HCT116 (cell line): ENCODE measurements around the gene ADD3.

ENCODE experiments used
- POLR2A ChIP-seq: IDR thresholded peaks from 2 replicates; pipeline ENCODE4 v1.7.0; 2011; ENCODE audit warnings: borderline replicate concordance; ENCODE audit not compliant: insufficient read depth, insufficient read length; ENCODE audit errors: extremely low read depth
- POLR2AphosphoS5 ChIP-seq: IDR thresholded peaks from 2 replicates; pipeline ENCODE4 v1.6.1; 2011; ENCODE audit warnings: mild to moderate bottlenecking, low read depth, low read length, moderate library complexity
- ZFX ChIP-seq: fragments of 450-650 bp; IDR thresholded peaks from 2 replicates; pipeline ENCODE4 v1.6.1; 2017

DNA sequence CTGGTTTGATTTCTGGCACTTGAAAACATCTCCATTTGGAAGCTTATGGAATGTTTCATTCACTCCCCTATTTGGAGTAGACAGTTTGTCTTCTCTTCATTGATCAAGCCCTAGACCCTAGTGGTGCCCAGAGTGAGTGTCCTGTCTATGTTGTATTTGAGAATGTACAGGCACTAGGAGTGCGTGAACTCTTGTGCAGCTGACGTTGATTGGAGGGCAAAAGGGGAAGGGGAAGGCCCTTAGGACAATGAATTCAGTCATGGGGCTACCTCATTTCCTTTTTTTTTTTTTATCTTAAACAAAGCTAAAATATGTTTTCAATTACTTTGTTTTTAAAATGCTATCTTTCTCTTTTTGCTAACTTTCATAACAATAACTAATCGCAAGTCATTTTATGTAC, 66.5 kb downstream of the ADD3 start:
- TF ChIP-seq POLR2AphosphoS5, result no peak
- TF ChIP-seq ZFX, result no peak
- no peak for TF ChIP-seq POLR2A
